ENCODE measurements around the gene FHAD1.

FHAD1 gene

DNA sequence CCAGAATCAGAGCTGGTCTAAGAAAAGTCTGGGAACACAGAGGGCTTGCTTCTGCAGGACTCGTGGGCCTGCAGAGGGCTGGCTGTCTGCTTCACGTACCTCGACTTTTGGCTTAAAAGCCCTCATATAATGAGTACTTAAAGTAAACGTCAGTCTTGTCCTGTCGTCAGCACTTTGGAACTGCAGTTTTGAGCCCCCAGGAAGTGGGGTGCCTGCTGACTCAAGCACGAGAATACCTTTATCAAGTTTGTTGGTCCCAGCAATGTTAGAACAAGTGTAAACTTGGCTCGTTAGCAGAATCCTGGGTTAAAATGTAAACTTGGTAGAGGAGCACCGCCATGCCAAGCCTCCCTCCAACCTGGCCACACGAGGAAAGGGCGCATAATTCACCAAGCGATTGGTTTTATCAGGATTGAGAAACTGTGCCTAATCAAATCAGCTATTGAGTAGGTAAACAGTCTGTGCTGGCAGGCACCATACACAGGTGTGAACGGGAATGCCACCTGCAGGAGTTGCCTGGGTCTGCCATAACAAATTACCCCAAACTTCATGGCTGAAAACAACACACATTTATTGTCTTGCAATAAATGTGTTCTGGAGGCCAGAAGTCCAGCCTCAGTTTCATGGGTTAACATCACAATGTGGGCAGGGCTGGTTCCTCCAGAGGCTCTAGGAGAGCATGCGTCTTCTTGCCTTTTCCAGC lies 45.0 kb upstream of the FHAD1 start:
- Histone ChIP-seq H2AFZ (no peak overlapping the region), H3K36me3 (ENCODE audit: control insufficient read depth, insufficient read depth, low read length) (no peaks in the 10 kb centered on the region), H3K27me3 (ENCODE audit: control insufficient read depth, insufficient read depth, low read length) (no peaks in the 10 kb centered on the region), H3K9ac (no peak overlapping the region), H3K4me3 (ENCODE audit: low read depth, low read length) (no peak overlapping the region), H3K9me3 (ENCODE audit: control insufficient read depth, low read length) (no peaks in the 10 kb centered on the region), H3K79me2 (no peaks in the 10 kb centered on the region), H3K4me2 (ENCODE audit: low read length) (no peak overlapping the region), H3K4me1 (no peaks in the 10 kb centered on the region), H3K27ac (no peak overlapping the region)
- TF ChIP-seq, protein P1, sequence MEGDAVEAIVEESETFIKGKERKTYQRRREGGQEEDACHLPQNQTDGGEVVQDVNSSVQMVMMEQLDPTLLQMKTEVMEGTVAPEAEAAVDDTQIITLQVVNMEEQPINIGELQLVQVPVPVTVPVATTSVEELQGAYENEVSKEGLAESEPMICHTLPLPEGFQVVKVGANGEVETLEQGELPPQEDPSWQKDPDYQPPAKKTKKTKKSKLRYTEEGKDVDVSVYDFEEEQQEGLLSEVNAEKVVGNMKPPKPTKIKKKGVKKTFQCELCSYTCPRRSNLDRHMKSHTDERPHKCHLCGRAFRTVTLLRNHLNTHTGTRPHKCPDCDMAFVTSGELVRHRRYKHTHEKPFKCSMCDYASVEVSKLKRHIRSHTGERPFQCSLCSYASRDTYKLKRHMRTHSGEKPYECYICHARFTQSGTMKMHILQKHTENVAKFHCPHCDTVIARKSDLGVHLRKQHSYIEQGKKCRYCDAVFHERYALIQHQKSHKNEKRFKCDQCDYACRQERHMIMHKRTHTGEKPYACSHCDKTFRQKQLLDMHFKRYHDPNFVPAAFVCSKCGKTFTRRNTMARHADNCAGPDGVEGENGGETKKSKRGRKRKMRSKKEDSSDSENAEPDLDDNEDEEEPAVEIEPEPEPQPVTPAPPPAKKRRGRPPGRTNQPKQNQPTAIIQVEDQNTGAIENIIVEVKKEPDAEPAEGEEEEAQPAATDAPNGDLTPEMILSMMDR (IDR thresholded peaks at IDR 0.05), result no peak

DNA sequence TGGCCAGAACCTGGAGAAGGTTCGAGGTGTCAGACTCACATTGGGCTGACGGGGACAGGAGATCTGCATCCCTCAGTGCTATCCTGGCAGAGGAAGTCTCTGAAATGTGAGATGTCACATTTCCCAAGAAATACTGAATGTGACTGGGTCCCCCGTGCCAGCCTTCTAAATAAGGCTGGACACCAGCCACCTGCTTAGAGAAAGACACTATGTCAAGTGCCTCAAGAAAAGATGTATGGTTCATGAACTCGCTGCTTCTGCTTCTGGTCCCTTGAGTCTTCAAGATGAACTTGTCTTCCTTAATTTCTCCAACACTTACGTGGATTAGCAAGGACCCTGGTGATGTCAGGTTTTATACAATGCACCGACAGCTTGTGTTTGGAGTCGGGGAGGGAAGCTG lies 42.1 kb upstream of the FHAD1 start:
- H3K4me3 ChIP-seq (ENCODE audit: low read depth, low read length), result no peak overlapping the region
- no peak overlapping the region for H3K9ac ChIP-seq
- TF ChIP-seq, protein P1 (IDR thresholded peaks at IDR 0.05), result no peak

DNA sequence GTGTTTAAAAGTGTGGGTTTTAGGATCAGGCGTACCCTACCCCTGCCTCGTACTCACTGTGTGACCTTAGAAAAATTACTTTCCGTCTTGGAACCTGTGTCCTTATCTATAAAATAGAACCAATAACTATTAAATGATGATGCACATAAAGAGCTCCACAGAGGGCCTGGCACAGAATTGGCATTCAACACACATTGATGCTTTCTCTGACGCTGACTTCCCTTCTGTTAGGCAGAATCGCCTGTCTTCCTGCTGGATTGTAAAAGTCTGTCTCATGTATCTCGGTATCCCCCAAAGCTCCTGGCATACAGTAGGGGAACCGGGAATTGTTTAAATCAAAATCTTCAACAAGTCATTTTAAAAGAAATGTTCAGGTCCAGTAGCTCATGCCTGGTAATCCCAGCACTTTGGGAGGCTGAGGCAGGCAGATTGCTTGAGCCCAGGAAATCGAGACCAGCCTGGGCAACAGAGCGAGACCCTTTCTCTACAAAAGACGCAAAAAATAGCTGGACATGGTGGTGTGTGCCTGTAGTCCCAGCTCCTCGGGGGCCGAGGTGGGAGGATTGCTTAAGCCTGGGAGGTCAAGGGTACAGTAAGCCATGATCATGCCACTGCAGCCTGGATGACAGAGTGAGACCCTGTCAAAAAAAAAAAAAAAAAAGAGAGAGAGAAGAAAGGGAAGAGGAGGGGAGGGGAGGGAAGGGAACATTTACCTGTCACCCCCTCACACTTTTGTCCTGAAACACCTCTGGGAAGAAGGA lies 41.3 kb upstream of the FHAD1 start:
- no peaks in the 10 kb centered on the region for H3K36me3 ChIP-seq (ENCODE audit: control insufficient read depth, insufficient read depth, low read length)
- TF ChIP-seq, protein P1 (IDR thresholded peaks at IDR 0.05), result no peak
- H2AFZ ChIP-seq, result no peak overlapping the region
- H3K4me2 ChIP-seq (ENCODE audit: low read length), result no peak overlapping the region
- H3K4me3 ChIP-seq (ENCODE audit: low read depth, low read length), result no peak overlapping the region
- no peak overlapping the region for H3K27ac ChIP-seq
- H3K79me2 ChIP-seq, result no peaks in the 10 kb centered on the region
- H3K27me3 ChIP-seq (ENCODE audit: control insufficient read depth, insufficient read depth, low read length), result no peaks in the 10 kb centered on the region
- no peaks in the 10 kb centered on the region for H3K9me3 ChIP-seq (ENCODE audit: control insufficient read depth, low read length)
- no peaks in the 10 kb centered on the region for H3K4me1 ChIP-seq
- H3K9ac ChIP-seq, result no peak overlapping the region

More for the DNA sequence above, 42.1 kb upstream of the FHAD1 start:
- H3K4me1 ChIP-seq, result no peaks in the 10 kb centered on the region
- no peaks in the 10 kb centered on the region for H3K9me3 ChIP-seq (ENCODE audit: control insufficient read depth, low read length)
- H3K27ac ChIP-seq, result no peak overlapping the region
- H3K27me3 ChIP-seq (ENCODE audit: control insufficient read depth, insufficient read depth, low read length), result no peaks in the 10 kb centered on the region
- H3K79me2 ChIP-seq, result no peaks in the 10 kb centered on the region
- no peaks in the 10 kb centered on the region for H3K36me3 ChIP-seq (ENCODE audit: control insufficient read depth, insufficient read depth, low read length)
- no peak overlapping the region for H3K4me2 ChIP-seq (ENCODE audit: low read length)
- H2AFZ ChIP-seq, result no peak overlapping the region

DNA sequence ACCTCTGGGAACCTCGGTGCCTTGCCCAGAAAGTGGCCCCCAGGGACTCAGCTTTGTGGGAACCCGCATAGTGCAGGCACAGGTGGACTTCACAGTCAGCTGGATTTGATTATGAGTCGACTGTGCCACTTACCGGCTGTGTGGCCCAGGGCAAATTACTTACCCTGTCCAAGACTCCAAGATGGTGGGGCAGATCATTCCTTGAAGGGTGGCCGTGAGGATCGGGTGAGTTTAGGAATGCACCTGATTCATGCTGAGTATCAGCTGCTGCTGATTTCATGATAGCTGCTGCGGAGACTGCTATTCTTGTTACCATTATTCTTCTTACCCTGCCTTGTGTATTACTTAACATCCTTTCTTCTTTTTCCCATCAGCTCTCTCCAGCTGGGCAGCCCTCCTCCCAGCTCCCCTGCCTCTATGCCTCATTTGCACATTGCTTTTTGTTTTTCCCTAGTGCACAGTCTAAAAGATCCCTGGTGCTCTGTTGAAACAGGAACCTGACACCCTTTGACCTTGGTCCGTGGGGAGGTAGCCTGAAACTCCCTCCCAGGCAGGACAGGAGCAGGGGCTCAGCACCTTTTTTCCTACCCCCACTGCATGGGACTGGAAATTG lies 40.5 kb upstream of the FHAD1 start:
- Histone ChIP-seq H3K4me1 (no peaks in the 10 kb centered on the region), H3K79me2 (no peaks in the 10 kb centered on the region), H3K27ac (no peak overlapping the region), H3K36me3 (ENCODE audit: control insufficient read depth, insufficient read depth, low read length) (no peaks in the 10 kb centered on the region), H3K27me3 (ENCODE audit: control insufficient read depth, insufficient read depth, low read length) (no peaks in the 10 kb centered on the region), H3K4me2 (ENCODE audit: low read length) (no peak overlapping the region), H2AFZ (no peak overlapping the region), H3K9ac (no peak overlapping the region), H3K4me3 (ENCODE audit: low read depth, low read length) (no peak overlapping the region), H3K9me3 (ENCODE audit: control insufficient read depth, low read length) (no peaks in the 10 kb centered on the region)
- TF ChIP-seq, protein P1 (IDR thresholded peaks at IDR 0.05), result no peak

Data from parathyroid adenoma (tissue), 2 donors.